Measurements from ENCODE around the gene MECR.
A peak's percentile ranks its signal among the peaks of the same experiment; 100 is the strongest.

Gene MECR

DNA sequence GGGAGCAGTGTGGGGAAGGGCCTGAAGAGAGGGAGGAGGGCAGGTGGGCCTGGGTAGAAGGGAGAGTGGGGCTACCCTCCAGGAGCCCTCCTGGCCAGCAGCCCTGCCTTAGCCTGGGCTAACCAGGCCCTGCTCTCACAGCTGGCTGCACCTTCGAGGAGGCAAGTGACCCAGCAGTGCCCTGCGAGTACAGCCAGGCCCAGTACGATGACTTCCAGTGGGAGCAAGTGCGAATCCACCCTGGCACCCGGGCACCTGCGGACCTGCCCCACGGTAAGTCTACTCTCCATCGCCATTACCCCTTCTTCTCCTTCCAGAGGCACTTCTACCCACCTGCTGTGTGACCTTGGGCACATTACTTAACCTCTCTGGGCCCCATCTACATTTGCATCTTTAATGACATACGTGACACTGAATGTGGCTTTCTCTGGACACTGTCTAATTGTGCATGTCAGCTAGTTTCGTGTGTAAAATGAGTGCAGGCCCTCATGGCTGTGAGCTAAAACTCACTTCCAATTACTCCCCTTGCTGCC is 24.5 kb upstream of the MECR start:
- DNase-seq: no peak

DNA sequence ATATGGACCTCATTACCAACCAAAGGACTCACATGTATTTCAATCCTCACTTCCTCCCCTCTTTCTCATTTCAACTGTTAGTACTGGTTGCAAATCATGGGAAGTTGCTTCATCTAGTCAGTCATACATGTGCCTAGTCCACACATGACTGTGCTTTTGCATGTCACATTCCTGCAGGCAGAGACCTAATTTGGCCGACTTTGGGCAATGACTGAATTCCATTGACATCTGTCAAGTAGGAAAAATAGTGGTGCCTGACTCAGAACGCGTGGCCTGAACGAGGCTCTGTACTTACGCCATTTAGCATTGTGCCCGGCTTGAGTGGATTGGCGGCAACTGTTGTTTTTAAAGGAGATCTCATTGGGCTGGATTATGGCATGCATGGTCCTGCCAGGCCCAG is 23.6 kb upstream of the MECR start:
- no peak for DNase-seq

GRCh38 chr1:29253180-29253579 is 22.4 kb upstream of the MECR start:
- no peak for DNase-seq

DNA sequence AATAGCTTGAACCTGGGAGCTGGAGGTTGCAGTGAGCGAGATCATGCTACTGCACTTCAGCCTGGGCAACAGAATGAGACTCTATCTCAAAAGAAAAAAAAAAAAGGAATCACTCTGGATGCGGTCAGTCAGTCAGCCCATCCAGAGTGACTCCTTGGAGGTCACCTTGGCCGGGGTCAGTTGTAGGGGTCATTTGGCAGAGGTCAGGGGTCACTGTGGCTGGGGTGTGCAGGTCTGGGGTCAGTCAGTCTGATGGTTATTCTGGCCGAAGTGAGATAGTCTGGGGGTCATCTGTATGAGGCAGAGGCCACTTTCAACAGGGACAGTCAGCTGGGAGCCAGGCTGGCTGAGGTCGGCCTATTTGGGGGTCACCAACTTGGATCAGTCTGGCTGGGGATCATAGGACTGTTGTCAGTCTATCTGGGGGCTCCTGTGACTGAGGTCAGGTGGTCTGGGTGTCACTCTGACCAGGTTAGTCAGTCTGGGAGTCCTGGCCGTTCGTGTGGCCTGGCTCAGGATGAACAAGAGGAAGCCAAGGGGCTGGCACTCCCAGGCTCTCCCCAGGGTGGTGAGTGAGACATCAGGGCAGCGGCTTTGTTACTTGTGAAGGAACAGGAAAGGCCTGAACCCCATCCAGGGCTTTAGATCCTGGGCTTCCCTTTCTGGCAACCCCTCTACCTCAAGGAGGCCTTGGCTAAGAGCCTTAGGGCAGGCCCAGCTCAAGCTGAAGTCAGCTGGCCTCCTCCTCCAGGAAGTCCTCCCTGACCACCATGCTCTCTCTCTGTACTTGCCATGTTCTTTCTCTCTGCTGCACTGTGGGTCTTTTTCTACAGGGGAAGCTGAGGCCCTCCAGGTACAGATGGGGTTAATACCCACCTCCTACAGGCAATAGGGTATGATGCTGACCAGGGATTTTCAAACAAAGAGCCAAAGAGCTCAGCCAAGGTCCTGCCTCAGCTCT is 20.7 kb upstream of the MECR start:
- DNase-seq: no peak

GRCh38 chr1:29249951-29250581 is 19.3 kb upstream of the MECR start:
- no peak for DNase-seq

- DNase-seq: no peak
Observed at GRCh38 chr1:29249170-29249691, 18.5 kb upstream of the MECR start.

DNA sequence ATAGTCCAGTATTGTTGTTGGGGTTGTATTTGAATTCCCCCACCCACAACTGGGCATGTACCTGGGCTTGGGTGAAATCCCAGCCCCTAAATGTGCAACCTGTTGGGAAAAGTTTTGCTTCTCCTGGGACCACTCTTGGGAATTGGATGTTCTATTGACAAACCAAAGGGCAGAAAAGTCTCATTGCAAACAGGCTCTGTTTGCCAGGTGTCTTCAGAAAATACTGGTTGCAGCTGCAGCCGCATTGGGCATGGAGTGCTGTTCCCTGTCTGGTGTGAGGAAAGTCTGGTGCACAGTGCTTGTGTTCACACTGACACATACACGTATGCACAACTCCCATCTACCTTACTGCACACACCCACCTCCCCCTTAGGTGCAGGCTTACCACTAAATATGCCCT is 17.7 kb upstream of the MECR start:
- no peak for DNase-seq

GRCh38 chr1:29247571-29248273 is 17.0 kb upstream of the MECR start:
- DNase-seq: no peak

DNA sequence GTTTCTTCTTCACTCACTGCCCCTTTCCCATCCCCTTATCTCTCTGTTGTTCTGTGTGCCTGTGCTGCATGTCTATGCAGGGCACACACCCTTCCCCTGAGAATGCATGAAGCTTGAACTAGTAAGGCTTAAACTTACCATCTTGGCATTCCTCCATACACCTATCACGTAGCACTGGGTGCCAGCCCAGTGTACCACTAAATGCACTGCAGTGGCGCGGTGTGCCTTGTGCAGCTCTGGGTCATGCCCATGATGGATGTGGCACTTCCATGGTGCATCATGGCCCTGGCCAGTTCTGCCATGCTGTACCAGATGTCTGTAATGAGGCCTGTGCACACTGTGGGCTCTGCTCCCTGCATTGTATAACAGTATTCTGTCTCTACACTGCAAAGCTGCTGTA is 16.3 kb upstream of the MECR start:
- no peak for DNase-seq

DNA sequence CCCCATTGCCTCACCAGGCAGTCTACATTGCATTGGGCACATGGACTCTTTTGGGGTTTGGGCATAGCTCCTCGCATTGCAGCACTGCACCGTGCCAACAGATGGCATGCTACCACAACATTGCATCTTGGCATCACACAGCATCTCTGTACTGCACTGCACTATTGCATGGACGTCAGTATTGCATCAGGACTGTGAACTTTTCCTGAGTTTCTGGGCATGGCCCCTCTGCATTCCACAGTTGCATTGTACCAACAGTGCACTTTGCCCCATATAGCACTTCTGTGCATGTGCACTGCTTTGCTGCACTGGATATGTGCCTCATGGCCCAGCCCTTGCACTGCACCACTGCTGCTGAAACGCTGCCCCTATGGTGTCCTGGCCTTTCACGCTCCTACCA is 15.1 kb upstream of the MECR start:
- DNase-seq: peak in 1 of 5 experiments; percentile 14

DNA sequence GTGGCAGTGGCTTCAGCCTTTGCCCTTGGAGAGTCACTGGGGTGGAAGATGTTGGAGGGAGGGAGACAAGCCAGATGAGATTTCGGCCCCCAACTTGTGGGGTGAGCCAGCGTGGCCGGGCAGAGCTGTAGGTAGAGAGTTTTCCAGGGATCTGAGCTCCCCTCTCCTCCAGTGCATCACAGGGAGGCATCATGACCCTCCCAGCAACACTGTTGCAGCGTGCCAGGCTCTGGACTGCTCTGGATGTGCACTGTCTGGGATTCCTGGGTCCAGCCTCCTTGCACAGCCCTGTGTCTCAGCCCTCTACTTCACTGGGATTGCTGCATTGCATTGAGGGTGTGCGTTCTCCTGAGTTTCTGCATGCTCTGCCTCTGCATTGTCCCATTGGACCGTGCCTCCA is 14.5 kb upstream of the MECR start:
- no peak for DNase-seq

DNA sequence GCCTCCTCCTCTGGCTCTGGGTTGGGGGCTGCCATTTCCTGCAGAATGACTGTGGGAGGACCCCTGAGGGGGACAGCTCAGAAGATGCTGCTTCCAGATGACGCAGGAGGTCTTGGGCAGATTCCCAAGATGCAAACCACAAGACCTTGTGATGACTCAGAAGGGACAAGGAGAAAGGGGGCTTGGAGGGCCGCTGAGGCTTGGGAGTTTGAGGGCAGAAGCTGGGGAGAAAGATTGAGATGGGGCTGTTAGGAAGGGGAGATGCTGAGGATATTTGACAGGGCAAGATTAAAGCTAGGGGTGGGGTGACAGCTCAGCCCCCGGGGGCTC is 13.1 kb upstream of the MECR start:
- no peak for DNase-seq

DNA sequence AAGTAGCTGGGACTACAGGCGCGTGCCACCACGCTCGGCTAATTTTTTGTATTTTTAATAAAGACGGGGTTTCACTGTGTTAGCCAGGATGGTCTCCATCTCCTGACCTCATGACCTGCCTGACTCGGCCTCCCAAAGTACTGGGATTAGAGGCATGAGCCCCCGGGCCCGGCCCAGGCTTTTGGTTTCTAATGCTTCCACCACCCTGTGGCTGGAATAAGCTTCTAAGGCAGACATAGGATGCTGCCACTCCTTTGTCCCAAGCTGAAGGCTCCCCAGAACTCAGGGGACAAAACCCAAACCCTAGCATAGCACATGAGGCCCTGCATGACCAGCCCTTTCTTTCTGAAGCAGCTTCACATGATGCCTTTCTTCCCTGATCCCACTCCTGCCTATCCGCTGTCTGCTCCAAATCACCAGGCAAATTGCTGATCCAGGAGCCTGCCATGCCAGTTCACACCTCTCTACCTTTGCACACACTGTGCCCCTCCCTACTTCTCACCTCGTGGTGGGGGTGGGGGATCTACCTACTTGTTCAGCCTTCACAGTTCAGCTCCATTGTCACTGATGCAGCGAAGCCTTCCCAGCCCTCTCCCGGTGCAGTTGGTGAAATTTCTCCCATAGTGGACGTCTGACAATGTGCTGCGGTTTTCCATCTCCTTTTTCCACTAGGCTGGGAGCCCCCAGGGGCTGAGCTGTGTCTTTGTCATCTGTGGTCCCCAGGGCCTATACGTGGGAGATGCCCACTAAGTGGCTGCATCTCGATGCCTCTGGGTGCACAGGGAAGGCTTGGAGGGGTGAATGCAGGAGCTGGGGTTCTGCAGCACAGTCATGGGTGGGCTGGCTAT is 12.5 kb upstream of the MECR start:
- no peak for DNase-seq

- no peak for DNase-seq
Observed at GRCh38 chr1:29240986-29241385, 10.3 kb upstream of the MECR start.

- DNase-seq: no peak
Observed at GRCh38 chr1:29240400-29240837, 9.7 kb upstream of the MECR start.

DNA sequence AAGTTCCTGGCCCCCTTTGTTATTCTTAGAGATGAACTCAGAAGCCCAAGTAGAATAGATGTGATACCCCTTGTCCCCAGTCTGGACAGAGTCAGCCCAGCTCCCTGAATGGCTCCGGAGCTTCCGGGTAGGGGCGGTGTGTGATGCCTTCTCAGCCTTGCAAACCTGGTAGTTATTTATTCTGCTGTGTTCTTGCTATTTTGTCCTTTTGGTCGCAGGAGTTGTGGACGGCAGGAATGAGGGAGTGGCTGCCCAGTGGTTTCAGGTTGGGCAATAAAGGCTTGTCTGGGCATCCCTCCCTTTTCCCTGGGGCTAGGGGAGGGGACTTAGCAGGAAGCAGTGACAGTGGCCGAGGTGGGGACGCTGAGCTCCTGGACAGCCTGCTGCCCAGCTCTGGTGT is 8.4 kb upstream of the MECR start:
- DNase-seq: no peak

DNA sequence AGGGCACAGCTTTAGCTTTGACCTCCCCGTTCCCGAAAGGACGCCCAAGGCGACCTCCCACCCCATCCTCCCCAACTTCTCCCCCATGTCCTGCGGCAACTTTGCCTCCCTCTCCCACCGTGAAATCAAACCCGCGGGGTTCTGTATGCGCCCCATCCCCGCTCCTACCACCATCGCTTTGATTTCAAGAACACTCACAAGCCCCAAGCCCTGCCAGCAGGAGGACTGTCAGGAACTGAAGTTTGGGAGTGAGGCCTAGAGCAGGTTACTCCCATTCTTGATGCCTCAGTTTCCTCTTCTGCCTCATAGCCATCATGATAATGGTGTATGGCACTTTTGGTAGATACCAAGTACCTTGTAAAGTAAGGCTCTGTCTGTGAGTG is 7.9 kb upstream of the MECR start:
- DNase-seq: no peak

DNA sequence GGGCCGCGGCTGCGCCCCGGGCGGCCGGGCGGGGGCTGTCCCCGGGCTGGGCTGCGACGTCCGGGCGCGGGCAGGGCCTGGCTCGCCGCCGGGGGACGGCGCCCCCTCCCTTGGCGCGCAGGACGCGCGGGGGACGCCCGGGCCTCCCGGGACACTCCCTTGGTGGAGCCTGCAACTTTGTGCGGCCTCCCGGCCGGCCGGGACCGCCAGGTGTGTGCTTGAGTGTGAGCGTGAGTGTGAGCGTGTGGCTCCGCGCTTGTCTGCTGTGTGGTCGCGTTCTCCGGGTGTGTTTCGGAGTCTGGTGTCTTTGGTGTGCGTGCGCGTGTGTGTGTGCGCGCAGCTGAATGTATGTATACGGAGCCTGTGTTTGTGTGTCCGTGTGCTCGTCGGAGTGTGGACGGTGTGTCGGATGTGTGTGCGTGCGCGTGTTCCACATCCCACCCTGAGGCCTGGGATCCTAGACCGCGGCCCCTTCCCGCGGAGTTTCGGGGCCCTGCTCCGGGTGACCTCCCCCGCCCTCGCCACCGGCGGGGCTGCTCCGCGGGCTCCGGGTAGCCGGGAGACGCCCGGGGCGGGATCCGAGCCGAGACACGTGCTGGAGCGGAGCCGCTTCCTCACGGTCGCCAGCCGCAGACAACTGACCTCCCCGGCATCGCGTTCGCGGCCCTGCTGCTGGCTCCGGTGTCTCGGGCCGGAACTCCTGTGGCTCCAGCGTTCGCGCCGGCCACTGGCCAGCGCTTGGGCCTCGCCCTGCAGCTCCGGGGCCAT is 7.3 kb upstream of the MECR start:
- DNase-seq: peak in 1 of 5 experiments; percentile 45

DNA sequence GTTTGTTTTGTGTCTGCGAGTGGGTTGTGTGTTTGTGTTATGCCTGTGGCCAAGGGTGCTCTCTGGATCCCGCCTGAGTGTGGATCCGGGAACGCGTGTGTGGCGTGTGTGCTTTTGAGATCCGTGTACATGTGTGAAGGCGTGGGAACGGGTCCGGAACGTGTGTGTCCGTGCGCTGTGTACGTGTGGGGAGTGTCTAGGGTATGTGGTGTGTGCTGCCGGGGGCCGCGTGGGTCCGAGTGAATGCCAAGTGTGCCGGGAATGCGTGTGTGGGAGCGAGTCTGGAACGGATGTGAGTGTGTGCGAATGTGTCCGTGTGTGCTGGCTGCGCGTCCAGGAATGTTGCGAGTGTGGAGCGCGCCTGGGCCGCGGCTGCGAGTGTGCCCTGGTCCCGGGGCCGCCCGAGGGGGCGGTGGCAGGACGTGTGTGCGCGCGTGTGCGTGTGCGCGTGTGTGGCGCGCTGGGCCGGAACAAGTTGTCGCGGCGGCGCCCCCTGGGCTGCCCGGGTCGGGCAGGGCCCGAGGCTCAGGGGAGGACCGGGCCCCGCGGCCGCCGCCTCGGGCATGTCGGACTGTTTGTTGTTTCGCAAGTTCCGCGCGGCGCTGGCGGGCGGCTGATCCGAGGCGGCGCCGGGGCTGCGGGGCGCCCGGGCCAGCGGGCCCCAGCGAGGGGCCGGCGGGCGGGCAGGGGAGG is 6.5 kb upstream of the MECR start:
- peak in 1 of 5 experiments; percentile 27 for DNase-seq

- peak in 1 of 5 experiments; percentile 24 for DNase-seq
Observed at GRCh38 chr1:29236712-29237128, 6.0 kb upstream of the MECR start.
